B cell (primary cell): ENCODE data around the gene ZG16. TPM values are rescaled to one million over a fixed set of nuclear protein-coding genes. Genes with fewer than 3 reads are reported as not detected.

ENCODE experiments used
- ATAC-seq: fragments of 200-7000 bp; cut with Tn5 transposase; one replicate; pipeline ENCODE4 v1.10.0; 2021; ENCODE audit warnings: low read depth, mild to moderate bottlenecking, moderate number of reproducible peaks, moderate library complexity
- CTCF ChIA-PET: fragments of 350-600 bp; sonication (Branson Sonifier 250); formaldehyde crosslinking; loops from one replicate; lab custom pipeline; 2021; ENCODE audit warnings: antibody characterized with exemption, inconsistent platforms; lab: Charles Lee
- POLR2A ChIA-PET: fragments of 350-600 bp; sonication (Branson Sonifier 250); formaldehyde crosslinking; loops from one replicate; lab custom pipeline; 2021; ENCODE audit warnings: antibody characterized with exemption; lab: Charles Lee
- DNase-seq: peaks from one replicate; pipeline ENCODE4 v3.0.0; 2013
- H2AFZ ChIP-seq: 2 replicates; pipeline ENCODE4 v1.6.1; 2012; ENCODE audit warnings: mild to moderate bottlenecking, low read depth, low read length; ENCODE audit not compliant: insufficient read depth, poor library complexity, severe bottlenecking
- H3K27ac ChIP-seq, 2 donors: 1 replicate in 1 of 2; 2 replicates in 1 of 2; pipeline ENCODE4 v1.5.1; 2012 to 2013; ENCODE audit warnings: low read length in 2 of 2, mild to moderate bottlenecking in 2 of 2, moderate library complexity in 1 of 2
- H3K27me3 ChIP-seq, 4 experiments: fragments of 200-600 bp in 1 of 4; sonication (generic) in 1 of 4; replicated peaks in 1 of 4; 1 replicate in 2 of 4; 2 replicates in 2 of 4; pipeline versions ENCODE4 v1.6.1 to v1.7.0; 2013 to 2016; ENCODE audit warnings: low read length in 3 of 4, mild to moderate bottlenecking in 2 of 4, mixed read lengths in 1 of 4, moderate library complexity in 1 of 4; ENCODE audit not compliant: insufficient read depth in 4 of 4, control insufficient read depth in 3 of 4; ENCODE audit errors: control extremely low read depth in 1 of 4
- H3K36me3 ChIP-seq, 2 experiments: replicated peaks in 1 of 2; 1 replicate in 1 of 2; 2 replicates in 1 of 2; pipeline versions ENCODE4 v1.6.1 to v1.7.1; 2013; ENCODE audit warnings: low read length in 1 of 2; ENCODE audit not compliant: insufficient read depth in 2 of 2, control insufficient read depth in 1 of 2; ENCODE audit errors: control extremely low read depth in 1 of 2, extremely low read depth in 1 of 2
- H3K4me1 ChIP-seq, 2 donors: fragments of 200-600 bp in 1 of 2; sonication (generic) in 1 of 2; 1 replicate in 1 of 2; 2 replicates in 1 of 2; pipeline versions ENCODE4 v1.5.1 to v1.6.1; 2013 to 2017; ENCODE audit warnings: low read length in 2 of 2; ENCODE audit not compliant: control insufficient read depth in 2 of 2, insufficient read depth in 2 of 2
- H3K4me2 ChIP-seq: replicated peaks from 2 replicates; pipeline ENCODE3; 2012; ENCODE audit warnings: mild to moderate bottlenecking, low read depth, low read length; ENCODE audit not compliant: poor library complexity, severe bottlenecking
- H3K4me3 ChIP-seq, 5 experiments: fragments of 200-600 bp in 1 of 5; sonication (generic) in 1 of 5; 1 replicate in 3 of 5; 2 replicates in 2 of 5; pipeline versions ENCODE4 v1.5.1 to v1.7.0; 2011 to 2016; ENCODE audit warnings: low read length in 4 of 5, mild to moderate bottlenecking in 4 of 5, low read depth in 2 of 5, control low read depth in 1 of 5, moderate library complexity in 1 of 5; ENCODE audit not compliant: insufficient read depth in 1 of 5; ENCODE audit errors: control extremely low read depth in 1 of 5, extremely low read depth in 1 of 5
- H3K79me2 ChIP-seq: fragments of 200-600 bp; sonication (generic); one replicate; pipeline ENCODE4 v1.6.0; 2016; ENCODE audit warnings: low read length; ENCODE audit not compliant: control insufficient read depth, insufficient read depth
- H3K9ac ChIP-seq: fragments of 200-600 bp; sonication (generic); 2 replicates; pipeline ENCODE4 v1.6.1; 2017; ENCODE audit warnings: mild to moderate bottlenecking, low read length, moderate library complexity
- H3K9me3 ChIP-seq, 3 donors: one replicate each; pipeline versions ENCODE4 v1.6.1 to v1.7.1; 2013; ENCODE audit warnings: low read length in 2 of 3; ENCODE audit not compliant: control insufficient read depth in 2 of 3, insufficient read depth in 1 of 3; ENCODE audit errors: control extremely low read depth in 1 of 3
- H4K20me1 ChIP-seq: 2 replicates; pipeline ENCODE4 v1.6.0; 2012; ENCODE audit warnings: mild to moderate bottlenecking, low read length; ENCODE audit not compliant: insufficient read depth, control insufficient read depth, poor library complexity, severe bottlenecking
- H3K27ac Mint-ChIP-seq: one replicate; pipeline ENCODE4 v1.8.0; 2021; ENCODE audit warnings: mixed read lengths
- H3K27me3 Mint-ChIP-seq: one replicate; pipeline ENCODE4 v1.8.0; 2021; ENCODE audit warnings: mixed read lengths
- H3K4me1 Mint-ChIP-seq: one replicate; pipeline ENCODE4 v1.8.0; 2021; ENCODE audit warnings: mixed read lengths
- H3K4me3 Mint-ChIP-seq: one replicate; pipeline ENCODE4 v1.8.0; 2021; ENCODE audit warnings: mixed read lengths
- H3K9me3 Mint-ChIP-seq: one replicate; pipeline ENCODE4 v1.8.0; 2022; ENCODE audit warnings: mixed read lengths; ENCODE audit not compliant: insufficient read depth
- EZH2 ChIP-seq: IDR thresholded peaks from 2 replicates; pipeline ENCODE4 v1.6.1; 2012; ENCODE audit warnings: borderline replicate concordance, low read depth, mild to moderate bottlenecking, moderate library complexity, low read length; ENCODE audit not compliant: insufficient read depth, poor library complexity, severe bottlenecking
- WGBS: methylation state at CpG from one replicate; pipeline ENCODE4 v1.1.5; 2013; ENCODE audit warnings: missing lambda C conversion rate; ENCODE audit not compliant: insufficient coverage; 5-methylcytosine and 5-hydroxymethylcytosine counted together
- intact Hi-C: fragments of 100-400 bp; cut with micrococcal nuclease; formaldehyde crosslinking; loops from one replicate; pipeline ENCODE4 v1.10.0; 2022
- polyA plus RNA-seq: library from polyadenylated mRNA; depleted of rRNA; stranded (reverse); fragments of >200 nt; gene quantifications from 2 replicates; pipeline ENCODE4 v1.2.3, GENCODE V29; 2012
- total RNA-seq, 2 donors: library from RNA; stranded (reverse); fragments of 120-200 nt in 1 of 2; gene quantifications; 1 replicate in 1 of 2; 2 replicates in 1 of 2; pipeline versions ENCODE4 v1.2.3 to v1.2.4, GENCODE V29; 2013 to 2022
- TF ChIP-seq, protein P1 (sequence below): fragments of 200-600 bp; IDR thresholded peaks from one replicate; pipeline ENCODE4 v1.8.0; 2022; ENCODE audit warnings: antibody characterized with exemption, mild to moderate bottlenecking

The ZG16 gene
- total and polyA plus RNA-seq, 2 donors (not counting 1 experiment from before 2014, with no cell fraction given) = 0.06 TPM; not detected in 1

DNA sequence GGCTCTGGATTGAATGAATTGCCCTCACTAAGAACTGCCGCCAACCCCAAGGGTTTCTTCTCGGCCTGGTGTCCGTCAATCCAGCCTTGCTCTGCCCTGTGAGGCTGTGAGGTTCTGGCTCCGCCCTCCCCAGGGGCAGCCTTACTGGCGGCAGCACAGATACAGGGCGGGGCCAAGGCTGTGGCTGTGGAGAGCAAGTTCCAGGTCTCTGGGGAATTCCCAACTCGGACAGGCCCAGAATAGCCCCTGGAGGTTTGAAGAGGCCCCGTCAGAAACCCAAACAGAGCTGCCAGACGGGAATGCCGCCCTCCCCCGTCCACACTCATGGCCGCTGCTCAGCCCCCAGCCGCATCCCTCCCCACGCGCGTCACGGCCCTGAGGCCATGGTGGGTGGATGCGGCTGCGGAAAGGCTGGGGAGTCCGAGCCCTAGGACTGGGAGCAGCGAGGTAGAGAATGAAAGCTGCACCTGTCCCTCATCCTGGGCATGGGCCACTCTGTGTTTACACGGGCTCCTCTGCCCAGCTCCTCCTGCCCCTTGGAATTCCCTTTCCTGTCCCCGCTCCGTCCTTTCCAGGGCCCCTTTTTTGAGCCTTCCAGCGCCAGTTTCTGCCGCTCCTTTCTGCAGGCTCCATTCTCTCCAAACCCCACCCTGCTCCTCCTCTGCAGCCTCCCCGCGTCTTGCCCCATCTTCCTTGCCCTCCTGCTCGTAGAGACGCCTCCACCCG lies 33.3 kb downstream of the ZG16 start:
- H3K4me1 Mint-ChIP-seq = peaks cover 56% of the 10 kb centered on the region
- DNase-seq (peak; percentile 75), ATAC-seq (peak; percentile 15)
- Histone ChIP-seq H3K4me1 (peaks cover 57 to 63% of the 10 kb centered on the region in 2 donors), H2AFZ (peak overlapping the region; percentile 67), H3K27me3 (peaks cover 0 to 13% (median 5%) of the 10 kb centered on the region in 4 experiments), H3K9ac (peak overlapping the region; percentile 68), H3K4me3 (peak overlapping the region; percentile 35 to 69 (median 51)), H3K9me3 (peaks cover 0 to 5% (median 0%) of the 10 kb centered on the region in 3 donors), H3K27ac (no peak overlapping the region), H3K79me2 (peaks cover 37% of the 10 kb centered on the region), H4K20me1 (peaks cover 40% of the 10 kb centered on the region), H3K4me2 (peak overlapping the region; percentile 99), H3K36me3 (peaks cover 2 to 18% of the 10 kb centered on the region in 2 experiments)
- H3K9me3 Mint-ChIP-seq = no peaks in the 10 kb centered on the region
- TF ChIP-seq, protein P1, sequence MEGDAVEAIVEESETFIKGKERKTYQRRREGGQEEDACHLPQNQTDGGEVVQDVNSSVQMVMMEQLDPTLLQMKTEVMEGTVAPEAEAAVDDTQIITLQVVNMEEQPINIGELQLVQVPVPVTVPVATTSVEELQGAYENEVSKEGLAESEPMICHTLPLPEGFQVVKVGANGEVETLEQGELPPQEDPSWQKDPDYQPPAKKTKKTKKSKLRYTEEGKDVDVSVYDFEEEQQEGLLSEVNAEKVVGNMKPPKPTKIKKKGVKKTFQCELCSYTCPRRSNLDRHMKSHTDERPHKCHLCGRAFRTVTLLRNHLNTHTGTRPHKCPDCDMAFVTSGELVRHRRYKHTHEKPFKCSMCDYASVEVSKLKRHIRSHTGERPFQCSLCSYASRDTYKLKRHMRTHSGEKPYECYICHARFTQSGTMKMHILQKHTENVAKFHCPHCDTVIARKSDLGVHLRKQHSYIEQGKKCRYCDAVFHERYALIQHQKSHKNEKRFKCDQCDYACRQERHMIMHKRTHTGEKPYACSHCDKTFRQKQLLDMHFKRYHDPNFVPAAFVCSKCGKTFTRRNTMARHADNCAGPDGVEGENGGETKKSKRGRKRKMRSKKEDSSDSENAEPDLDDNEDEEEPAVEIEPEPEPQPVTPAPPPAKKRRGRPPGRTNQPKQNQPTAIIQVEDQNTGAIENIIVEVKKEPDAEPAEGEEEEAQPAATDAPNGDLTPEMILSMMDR = no peak
- TF ChIP-seq EZH2 = no peak
- peak overlapping the region; percentile 88 for H3K4me3 Mint-ChIP-seq
- POLR2A ChIA-PET = interaction anchor here (0.5 to 1.4 kb wide), 2 partner anchors 21 to 191 kb away, joined by 3 to 5 read pairs; partner anchors contain the start of gene KIF22
- peak overlapping the region; percentile 76 for H3K27ac Mint-ChIP-seq
- CTCF ChIA-PET = interaction anchor here (0.6 to 1.5 kb wide), 5 partner anchors 9 to 138 kb away, joined by 3 to 4 read pairs (median 3); partner anchors contain the start of gene MVP
- 3% methylated on average over 23 of the region's 31 CpGs for WGBS
- no peaks in the 10 kb centered on the region for H3K27me3 Mint-ChIP-seq
- intact Hi-C loops = loop anchor here (10.0 kb wide), 1 partner anchor 217 kb away; no protein-coding TSS in a partner anchor
